Measurements from ENCODE around the gene PHACTR1. TPM values are rescaled to one million over a fixed set of nuclear protein-coding genes. Genes with fewer than 3 reads are reported as not detected.

PHACTR1 gene
- total RNA-seq, 2 experiments from 2014 or later, result 1.3 to 2.3 TPM

- no peaks in the 10 kb centered on the region for H3K27me3 ChIP-seq (ENCODE audit: control insufficient read depth in 1 of 2, insufficient read depth in 2 of 2, low read length in 2 of 2)
- Mint-ChIP-seq H3K4me1 (ENCODE audit: low read depth) (no peaks in the 10 kb centered on the region), H3K27me3 (no peaks in the 10 kb centered on the region), H3K9me3 (no peaks in the 10 kb centered on the region), H3K4me3 (no peak overlapping the region), H3K27ac (no peak overlapping the region), H3K36me3 (ENCODE audit: low read depth) (peaks cover 93% of the 10 kb centered on the region)
- no peaks in the 10 kb centered on the region for H3K9me3 ChIP-seq (ENCODE audit: control insufficient read depth in 1 of 2, insufficient read depth in 1 of 2, low read length in 2 of 2)
- no peaks in the 10 kb centered on the region for H3K4me1 ChIP-seq (ENCODE audit: insufficient read depth, low read length)
- POLR2A ChIA-PET, result no interaction called here
- no peak for TF ChIP-seq CTCF (IDR thresholded peaks at IDR 0.05)
- CTCF ChIA-PET, result no interaction called here
- peaks cover 62% of the 10 kb centered on the region for H3K36me3 ChIP-seq (ENCODE audit: insufficient read depth, low read length)
- intact Hi-C loops (cut with DNase I, micrococcal nuclease), result no loop called here
- H3K27ac ChIP-seq (ENCODE audit: low read depth in 1 of 2, low read length in 2 of 2), result no peak overlapping the region
- ATAC-seq (ENCODE audit: poor library complexity), result no peak
- H3K4me3 ChIP-seq (ENCODE audit: low read length), result no peak overlapping the region
- DNase-seq, result no peak
Measured at GRCh38 chr6:13311155-13311554, 594.6 kb downstream of the PHACTR1 start.

- no peak overlapping the region for H3K27ac ChIP-seq (ENCODE audit: low read depth in 1 of 2, low read length in 2 of 2)
- H3K27me3 ChIP-seq (ENCODE audit: control insufficient read depth in 1 of 2, insufficient read depth in 2 of 2, low read length in 2 of 2), result no peaks in the 10 kb centered on the region
- DNase-seq (no peak), ATAC-seq (ENCODE audit: poor library complexity) (no peak)
- CTCF ChIA-PET, result no interaction called here
- Mint-ChIP-seq H3K27ac (no peak overlapping the region), H3K36me3 (ENCODE audit: low read depth) (peaks cover 93% of the 10 kb centered on the region), H3K9me3 (no peaks in the 10 kb centered on the region), H3K4me1 (ENCODE audit: low read depth) (no peaks in the 10 kb centered on the region), H3K4me3 (no peak overlapping the region), H3K27me3 (no peaks in the 10 kb centered on the region)
- peaks cover 58% of the 10 kb centered on the region for H3K36me3 ChIP-seq (ENCODE audit: insufficient read depth, low read length)
- no peaks in the 10 kb centered on the region for H3K9me3 ChIP-seq (ENCODE audit: control insufficient read depth in 1 of 2, insufficient read depth in 1 of 2, low read length in 2 of 2)
- POLR2A ChIA-PET, result no interaction called here
- intact Hi-C loops (cut with DNase I, micrococcal nuclease), result no loop called here
- no peak overlapping the region for H3K4me3 ChIP-seq (ENCODE audit: low read length)
- no peaks in the 10 kb centered on the region for H3K4me1 ChIP-seq (ENCODE audit: insufficient read depth, low read length)
- TF ChIP-seq CTCF (IDR thresholded peaks at IDR 0.05), result no peak
Measured at GRCh38 chr6:13314806-13315205, 598.2 kb downstream of the PHACTR1 start.

- peaks cover 69% of the 10 kb centered on the region for H3K36me3 ChIP-seq (ENCODE audit: insufficient read depth, low read length)
- ATAC-seq (ENCODE audit: poor library complexity), result no peak
- Mint-ChIP-seq H3K27ac (no peak overlapping the region), H3K36me3 (ENCODE audit: low read depth) (peaks cover 98% of the 10 kb centered on the region), H3K27me3 (no peaks in the 10 kb centered on the region), H3K4me3 (no peak overlapping the region), H3K4me1 (ENCODE audit: low read depth) (no peaks in the 10 kb centered on the region), H3K9me3 (no peaks in the 10 kb centered on the region)
- H3K9me3 ChIP-seq (ENCODE audit: control insufficient read depth in 1 of 2, insufficient read depth in 1 of 2, low read length in 2 of 2), result no peaks in the 10 kb centered on the region
- H3K27me3 ChIP-seq (ENCODE audit: control insufficient read depth in 1 of 2, insufficient read depth in 2 of 2, low read length in 2 of 2), result no peaks in the 10 kb centered on the region
- no peaks in the 10 kb centered on the region for H3K4me1 ChIP-seq (ENCODE audit: insufficient read depth, low read length)
- no peak for DNase-seq
- TF ChIP-seq CTCF (IDR thresholded peaks at IDR 0.05), result no peak
- POLR2A ChIA-PET, result no interaction called here
- H3K27ac ChIP-seq (ENCODE audit: low read depth in 1 of 2, low read length in 2 of 2), result no peak overlapping the region
- no peak overlapping the region for H3K4me3 ChIP-seq (ENCODE audit: low read length)
- intact Hi-C loops (cut with DNase I, micrococcal nuclease), result no loop called here
- CTCF ChIA-PET, result interaction anchor here (0.9 kb wide), 1 partner anchor 58 kb away, joined by 3 read pairs; no protein-coding TSS in a partner anchor
Measured at GRCh38 chr6:13315896-13316295, 599.3 kb downstream of the PHACTR1 start.

Data from CD4-positive, alpha-beta T cell (primary cell).